ENCODE results near the gene CRYL1.
"Not testable (repeated sequence)": the region's sequence is repeated elsewhere in the genome, so short reads cannot be mapped to it uniquely, and the experiment has no call there.

Gene CRYL1

DNA sequence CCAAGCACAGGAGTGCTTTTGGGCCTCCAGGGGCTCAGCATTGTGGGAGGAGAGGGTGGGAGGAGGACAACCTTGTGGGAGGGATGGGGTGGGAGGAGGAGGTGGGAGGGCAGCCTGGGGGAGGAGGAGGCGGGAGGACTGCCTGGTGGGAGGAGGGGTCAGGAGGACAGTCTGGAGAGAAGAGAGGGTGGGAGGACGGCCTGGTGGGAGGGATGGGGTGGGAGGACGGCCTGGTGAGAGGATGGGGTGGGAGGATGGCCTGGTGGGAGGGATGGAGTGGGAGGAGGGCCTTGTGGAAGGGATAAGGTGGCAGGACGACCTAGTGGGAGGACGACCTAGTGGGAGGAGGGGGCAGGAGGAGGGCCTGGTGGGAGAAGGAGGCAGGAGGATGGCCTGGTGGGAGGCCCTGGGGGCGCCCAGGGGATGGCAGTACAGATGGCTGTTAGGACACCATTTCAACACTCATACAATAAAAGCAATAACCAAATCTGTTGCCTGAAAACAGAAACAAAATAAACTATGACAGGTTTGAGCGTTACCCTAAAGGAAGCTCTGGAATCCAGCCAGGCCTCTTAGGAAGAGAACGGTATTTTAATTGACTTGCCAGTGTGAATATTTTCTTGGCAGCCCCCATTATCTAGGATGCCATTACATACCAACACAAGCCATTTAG lies 63.7 kb downstream of the CRYL1 start:
- in situ Hi-C loops (cut with MboI; ENCODE audit: low sequenced_read_pairs) = no loop called here

DNA sequence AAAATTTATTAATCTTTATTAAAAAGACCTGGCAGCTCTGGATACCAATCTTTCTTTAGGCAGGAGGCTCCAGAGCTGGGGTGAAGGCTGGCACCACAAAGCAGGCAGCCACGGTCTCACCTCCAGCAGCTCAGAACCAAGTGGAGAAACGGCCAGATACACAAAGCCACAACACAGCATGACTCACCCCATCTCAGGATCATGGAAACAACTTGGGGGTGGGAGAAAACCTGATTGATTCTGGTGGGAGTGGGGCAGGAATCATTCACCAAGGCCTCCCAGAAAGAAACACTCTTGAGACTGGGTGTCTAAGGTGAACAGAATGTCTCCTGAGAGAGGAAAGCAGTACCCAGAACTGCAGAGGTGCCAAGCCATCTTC lies 64.2 kb downstream of the CRYL1 start:
- in situ Hi-C loops (cut with MboI; ENCODE audit: low sequenced_read_pairs) = no loop called here

GRCh38 chr13:20460761-20461160 lies 64.9 kb downstream of the CRYL1 start:
- in situ Hi-C loops (cut with MboI; ENCODE audit: low sequenced_read_pairs) = no loop called here

- in situ Hi-C loops (cut with MboI; ENCODE audit: low sequenced_read_pairs) = no loop called here
These were observed 68.0 kb downstream of the CRYL1 start for GRCh38 chr13:20457670-20458069.

DNA sequence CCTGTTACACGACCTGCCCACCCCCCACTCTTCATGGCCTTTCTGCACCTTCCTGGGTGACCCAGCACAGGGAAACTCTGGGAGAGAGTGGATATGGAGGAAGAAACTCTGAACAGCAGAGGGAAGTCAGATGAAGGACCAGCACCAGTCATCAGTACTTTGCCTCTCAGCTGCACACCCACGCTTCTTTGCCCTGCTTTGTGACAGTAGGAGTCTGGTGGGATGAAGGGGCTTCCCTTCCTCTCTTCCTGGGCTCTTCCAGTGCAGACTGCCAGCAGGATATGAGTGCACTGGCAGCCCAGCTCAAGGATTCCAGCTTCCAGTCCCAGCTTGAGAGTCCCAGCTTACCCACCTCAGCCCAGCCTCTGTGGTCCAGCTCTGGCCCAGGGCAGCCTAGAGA lies 68.9 kb downstream of the CRYL1 start:
- in situ Hi-C loops (cut with MboI; ENCODE audit: low sequenced_read_pairs) = no loop called here

- in situ Hi-C loops (cut with MboI; ENCODE audit: low sequenced_read_pairs) = no loop called here
These were observed 74.3 kb downstream of the CRYL1 start for GRCh38 chr13:20451397-20451796.

DNA sequence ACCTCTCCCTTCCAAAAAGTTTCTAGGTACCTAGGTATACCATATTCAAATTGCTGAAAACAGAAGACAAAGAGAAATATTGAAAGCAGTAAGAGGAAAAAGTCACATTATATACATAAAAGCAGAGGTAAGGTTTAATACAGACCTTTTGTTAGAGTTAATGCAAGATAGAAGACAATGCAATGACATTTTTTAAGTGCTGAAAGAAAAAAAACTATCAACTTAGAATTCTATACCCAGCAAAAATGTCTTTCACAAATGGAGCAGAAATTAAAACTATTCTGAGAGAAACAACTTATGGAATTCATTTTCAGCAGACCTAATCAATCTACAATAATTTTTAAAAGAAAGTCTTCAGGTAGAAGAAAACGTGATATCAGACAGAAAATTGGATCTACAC lies 77.2 kb downstream of the CRYL1 start:
- in situ Hi-C loops (cut with MboI; ENCODE audit: low sequenced_read_pairs) = no loop called here

- in situ Hi-C loops (cut with MboI; ENCODE audit: low sequenced_read_pairs) = no loop called here
These were observed 78.8 kb downstream of the CRYL1 start for GRCh38 chr13:20446900-20447299.

DNA sequence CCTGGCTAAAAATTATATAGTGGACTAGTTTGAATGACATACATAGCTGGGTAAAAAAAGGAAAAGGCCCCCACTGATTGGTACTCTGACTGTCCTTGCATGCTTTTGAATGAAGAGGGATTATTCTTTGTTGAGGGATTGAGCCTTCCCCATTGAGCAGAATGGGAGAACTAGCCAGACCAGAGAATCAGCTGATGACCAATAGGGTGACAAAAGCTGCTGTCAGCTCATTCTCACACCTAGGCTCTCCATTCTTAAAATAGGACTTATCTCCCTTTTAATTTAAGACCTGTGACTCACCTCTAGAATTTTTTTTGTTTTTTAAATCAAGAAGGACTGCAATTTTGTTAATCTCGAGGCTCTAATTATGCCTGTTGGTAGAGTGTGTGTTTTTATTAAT lies 79.3 kb downstream of the CRYL1 start:
- in situ Hi-C loops (cut with MboI; ENCODE audit: low sequenced_read_pairs) = no loop called here

DNA sequence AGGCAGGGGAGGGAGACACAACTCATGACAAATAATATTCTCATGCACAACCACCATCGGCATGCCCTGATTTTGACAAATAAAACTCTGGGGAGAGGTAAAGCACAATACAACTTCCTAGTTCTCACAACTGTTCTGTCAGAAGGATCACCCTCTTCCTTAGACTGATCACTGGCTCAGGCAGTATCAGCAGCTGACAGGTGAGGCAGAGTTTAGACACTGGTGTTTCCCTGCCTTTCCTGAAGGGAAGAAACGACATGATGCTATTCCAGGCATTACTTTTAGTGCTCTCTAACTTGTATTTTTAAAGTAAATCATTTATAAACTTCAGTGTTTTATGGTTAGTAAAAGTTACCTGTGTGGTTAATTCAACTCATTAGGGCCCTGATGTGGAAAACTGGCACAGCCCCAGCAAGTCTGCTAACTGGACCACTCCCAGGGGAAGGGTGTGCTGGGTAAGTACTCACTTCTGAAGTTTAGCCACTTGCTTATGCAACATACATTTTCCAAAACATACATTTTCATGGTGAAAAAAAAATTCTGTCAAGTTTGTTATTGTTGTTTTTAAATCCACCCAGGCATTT lies 82.8 kb downstream of the CRYL1 start:
- in situ Hi-C loops (cut with MboI; ENCODE audit: low sequenced_read_pairs) = no loop called here

- in situ Hi-C loops (cut with MboI; ENCODE audit: low sequenced_read_pairs) = no loop called here
These were observed 83.3 kb downstream of the CRYL1 start for GRCh38 chr13:20442375-20442774.

GRCh38 chr13:20441879-20442278 lies 83.8 kb downstream of the CRYL1 start:
- in situ Hi-C loops (cut with MboI; ENCODE audit: low sequenced_read_pairs) = no loop called here

GRCh38 chr13:20441056-20441455 lies 84.6 kb downstream of the CRYL1 start:
- in situ Hi-C loops (cut with MboI; ENCODE audit: low sequenced_read_pairs) = no loop called here

DNA sequence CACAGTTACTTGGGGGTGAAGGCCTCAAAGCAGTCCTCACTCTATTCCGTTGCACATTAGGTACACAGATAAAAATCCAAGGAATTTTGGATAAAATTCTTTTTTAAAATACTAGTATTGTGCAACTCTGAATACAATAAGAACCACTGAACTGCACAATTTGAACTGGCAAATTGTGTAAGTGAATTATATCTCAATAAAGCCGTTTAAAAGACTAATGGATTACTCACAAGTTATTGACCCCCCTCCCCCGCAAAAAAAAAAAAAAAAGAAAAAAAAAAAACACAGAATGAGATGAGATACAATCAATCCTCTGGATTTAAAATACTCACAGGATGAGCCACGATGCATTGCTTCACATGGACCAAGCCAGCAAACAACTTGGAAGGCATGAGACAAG lies 86.4 kb downstream of the CRYL1 start:
- in situ Hi-C loops (cut with MboI; ENCODE audit: low sequenced_read_pairs) = no loop called here

DNA sequence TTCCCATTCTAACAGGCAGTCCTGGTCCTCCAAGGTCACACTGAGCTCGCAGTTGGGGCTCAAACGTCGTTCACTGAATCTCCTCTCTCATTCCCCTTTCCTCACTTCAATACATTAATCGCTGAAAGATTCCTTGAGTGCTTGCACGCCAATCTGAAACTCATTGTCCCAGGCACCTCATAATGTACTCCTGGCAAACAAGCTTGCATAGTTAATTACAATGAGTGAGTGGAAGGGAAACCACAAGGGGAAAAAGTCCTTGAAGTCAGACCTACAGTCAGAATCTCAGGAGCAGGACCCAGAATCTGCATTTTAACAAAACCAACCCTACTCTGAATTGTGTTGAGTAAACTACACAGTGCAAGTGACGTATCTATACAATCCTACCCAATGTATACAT lies 86.9 kb downstream of the CRYL1 start:
- in situ Hi-C loops (cut with MboI; ENCODE audit: low sequenced_read_pairs) = no loop called here

DNA sequence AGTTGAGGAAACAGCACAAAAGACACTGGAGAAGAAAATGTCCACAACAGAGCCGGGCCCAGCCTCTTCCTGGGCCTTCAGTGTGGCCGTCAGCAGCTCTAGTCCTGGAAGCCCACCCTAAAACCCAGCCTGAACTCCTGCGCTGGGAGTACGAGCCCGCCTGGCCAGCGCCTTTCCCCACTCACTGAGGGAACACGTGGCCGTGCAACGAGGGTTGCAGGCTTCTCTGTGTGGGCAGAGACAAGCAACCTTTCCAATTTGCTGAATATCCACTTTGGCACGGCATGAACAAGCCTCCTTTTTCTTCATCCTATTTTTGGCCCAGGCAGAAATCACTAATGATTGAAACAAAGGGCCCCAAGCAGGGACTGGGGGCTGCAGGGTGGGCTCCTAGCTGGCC lies 89.2 kb downstream of the CRYL1 start:
- in situ Hi-C loops (cut with MboI; ENCODE audit: low sequenced_read_pairs) = no loop called here

DNA sequence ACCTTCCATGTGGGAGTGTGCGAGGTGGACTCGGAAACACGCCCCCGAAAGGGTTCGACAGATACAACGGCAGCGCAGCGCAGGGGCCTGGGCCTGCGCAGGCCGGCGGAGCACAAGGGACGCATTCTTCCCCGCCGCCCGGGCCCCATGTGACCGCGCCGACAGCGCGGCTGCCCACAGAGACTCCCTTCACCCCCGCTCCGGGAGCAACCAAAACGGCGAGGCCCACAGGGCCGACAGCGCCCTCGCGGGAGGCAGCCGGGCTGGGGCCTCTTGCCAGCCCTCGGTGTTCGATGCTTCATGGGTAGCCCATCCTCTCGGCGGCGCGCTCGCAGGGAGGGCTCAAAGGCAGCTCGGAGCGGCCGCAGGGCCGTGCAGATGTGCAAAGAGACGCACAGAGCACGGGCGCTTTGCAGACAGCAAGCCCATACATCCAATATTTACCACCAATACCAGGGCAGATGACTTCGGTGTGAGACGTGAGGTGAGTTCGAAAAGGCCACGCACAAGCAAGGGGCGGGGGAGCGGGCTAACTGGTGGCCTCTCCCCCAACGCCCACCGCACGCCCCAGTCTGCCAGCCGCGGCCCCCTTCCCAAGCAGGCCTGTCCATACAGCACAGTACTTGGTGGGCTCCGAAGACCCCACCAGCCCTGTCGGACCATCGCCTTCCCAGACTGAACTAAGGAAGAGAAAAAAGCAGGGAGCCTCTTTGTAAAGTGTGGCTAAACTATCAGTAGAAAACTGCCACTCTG lies 89.9 kb downstream of the CRYL1 start:
- in situ Hi-C loops (cut with MboI; ENCODE audit: low sequenced_read_pairs) = no loop called here

- in situ Hi-C loops (cut with MboI; ENCODE audit: low sequenced_read_pairs) = not testable (repeated sequence)
These were observed 91.4 kb downstream of the CRYL1 start for GRCh38 chr13:20434210-20434609.

GRCh38 chr13:20431687-20432384 lies 93.8 kb downstream of the CRYL1 start:
- in situ Hi-C loops (cut with MboI; ENCODE audit: low sequenced_read_pairs) = no loop called here

DNA sequence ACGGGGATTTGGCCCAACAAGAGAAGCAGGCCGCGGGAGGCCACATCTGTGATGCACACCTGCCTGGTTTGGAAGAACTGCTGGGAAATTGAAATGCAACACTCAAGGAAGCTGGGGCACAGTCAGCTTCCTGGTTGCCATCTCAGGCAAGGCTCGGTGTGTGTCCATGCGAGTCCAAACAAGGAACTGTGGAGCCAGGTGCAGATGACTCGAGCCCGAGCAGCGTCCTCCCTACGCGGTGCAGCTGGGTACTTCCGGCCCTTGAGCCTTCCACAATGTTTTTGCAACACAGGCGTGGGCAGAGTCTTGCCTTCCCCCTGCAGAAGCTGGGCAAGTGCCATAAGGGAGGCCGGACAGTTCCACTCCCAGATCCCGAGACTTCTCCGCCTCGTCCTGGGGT lies 94.6 kb downstream of the CRYL1 start:
- in situ Hi-C loops (cut with MboI; ENCODE audit: low sequenced_read_pairs) = no loop called here

DNA sequence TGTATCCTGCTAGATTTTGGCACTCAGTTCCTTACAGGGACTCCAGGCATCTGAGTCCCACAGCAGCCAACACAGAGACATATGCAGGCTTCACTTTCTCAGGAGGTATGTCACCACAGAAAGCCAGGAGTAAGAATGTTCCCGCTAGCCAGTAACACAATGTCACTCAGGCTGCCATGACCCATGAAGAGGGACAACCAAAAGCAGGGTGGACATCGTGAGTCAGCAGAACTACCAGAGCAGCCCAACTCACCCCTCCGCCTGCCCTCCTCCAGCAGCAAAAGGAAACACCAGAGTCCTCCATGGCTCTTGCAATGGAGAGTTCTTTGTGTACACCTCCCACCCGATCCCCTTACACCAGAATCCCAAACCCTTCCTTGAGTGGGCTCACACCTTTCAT lies 95.4 kb downstream of the CRYL1 start:
- in situ Hi-C loops (cut with MboI; ENCODE audit: low sequenced_read_pairs) = no loop called here

DNA sequence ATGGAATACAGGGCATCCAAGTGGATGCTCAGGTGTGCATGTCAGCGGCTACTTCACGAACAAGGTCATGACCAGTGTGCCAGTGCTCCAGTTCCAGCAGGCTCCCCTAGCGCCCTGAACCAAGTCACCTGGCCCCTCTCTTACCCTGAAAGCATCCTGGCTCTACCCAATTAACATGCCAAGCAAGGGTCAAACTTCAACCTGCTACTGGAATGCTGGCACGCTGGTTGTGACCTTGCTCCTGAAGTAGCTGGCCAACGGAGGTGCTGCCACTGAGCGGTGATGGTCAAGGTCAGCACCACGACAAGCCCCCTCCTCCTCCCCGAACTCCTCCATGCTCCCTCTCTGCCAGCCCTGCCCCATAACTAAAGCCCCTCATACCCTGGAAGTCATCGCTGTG lies 96.0 kb downstream of the CRYL1 start:
- in situ Hi-C loops (cut with MboI; ENCODE audit: low sequenced_read_pairs) = no loop called here

Data from HL-60/S4 treated with retinoic acid at 250 ng/mL for 4 days and 3 days (cell line).